ENCODE measurements around the gene PURB.

GRCh38 chr7:44852590-44852989 lies 32.7 kb downstream of the PURB start:
- TF ChIP-seq CTCF (IDR thresholded peaks at IDR 0.05) (no peak), POLR2AphosphoS5 (IDR thresholded peaks at IDR 0.05; ENCODE audit: low read depth, low read length) (no peak), REST (IDR thresholded peaks at IDR 0.05; ENCODE audit: insufficient read depth in 1 of 2, low read depth in 2 of 2, low read length in 1 of 2) (no peak)
